Activated naive CD4-positive, alpha-beta T cell treated with anti-CD3 and anti-CD28 coated beads, Interleukin-2, amount 50 U/mL, for 72 hours (primary cell): Measurements from ENCODE around the gene MAP2K1. TPM values are rescaled to one million over a fixed set of nuclear protein-coding genes. Genes with fewer than 3 reads are reported as not detected.
A peak's percentile ranks its signal among the peaks of the same experiment; 100 is the strongest.
"Not testable (repeated sequence)": the region's sequence is repeated elsewhere in the genome, so short reads cannot be mapped to it uniquely, and the experiment has no call there.

Experiments
- ATAC-seq, 2 donors: fragments of 150-1000 bp; cut with Tn5 transposase; 2 replicates each; pipeline ENCODE4 v1.10.0; 2021; ENCODE audit warnings: mild to moderate bottlenecking in 2 of 2, moderate library complexity in 2 of 2
- DNase-seq, 2 donors: peaks; one replicate each; pipeline ENCODE4 v3.0.0; 2021 to 2022; ENCODE audit warnings: low spot score in 2 of 2
- H3K27ac Mint-ChIP-seq, 2 donors: one replicate each; pipeline ENCODE4 v1.8.0; 2022; ENCODE audit warnings: mild to moderate bottlenecking in 2 of 2, mixed read lengths in 2 of 2
- H3K36me3 Mint-ChIP-seq, 2 donors: one replicate each; pipeline ENCODE4 v1.8.0; 2022; ENCODE audit warnings: mixed read lengths in 2 of 2
- H3K9me3 Mint-ChIP-seq, 2 donors: one replicate each; pipeline ENCODE4 v1.8.0; 2022; ENCODE audit warnings: mixed read lengths in 2 of 2
- total RNA-seq, 2 donors: library from RNA; stranded (reverse); gene quantifications; one replicate each; pipeline ENCODE4 v1.2.3, GENCODE V29; 2022

Gene MAP2K1
- total RNA-seq, 2 donors from 2014 or later = 78.8 to 131 TPM

DNA sequence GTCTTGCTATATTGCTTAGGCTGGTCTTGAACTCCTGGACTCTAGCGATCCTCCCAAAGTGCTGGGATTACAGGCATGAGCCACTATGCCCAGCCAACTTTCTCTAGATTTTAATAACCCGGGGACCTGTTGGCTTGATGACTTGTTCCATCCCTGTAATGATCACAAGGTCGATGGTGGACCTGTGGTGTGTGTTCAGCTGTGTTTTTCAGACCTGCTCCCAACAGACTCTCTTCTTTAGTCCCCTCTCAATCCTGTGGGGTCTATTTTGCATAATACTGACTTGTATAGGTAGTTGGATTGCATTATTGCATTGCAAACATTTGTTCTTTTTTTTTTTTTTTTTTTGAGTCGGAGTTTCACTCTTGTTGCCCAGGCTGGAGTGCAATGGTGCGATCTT is 1.9 kb downstream of the MAP2K1 start:
- ATAC-seq (no peak), DNase-seq (no peak)
- Mint-ChIP-seq H3K9me3 (no peaks in the 10 kb centered on the region), H3K36me3 (peaks cover 17 to 50% of the 10 kb centered on the region in 2 donors), H3K27ac (peak overlapping the region; percentile 46 to 57)

DNA sequence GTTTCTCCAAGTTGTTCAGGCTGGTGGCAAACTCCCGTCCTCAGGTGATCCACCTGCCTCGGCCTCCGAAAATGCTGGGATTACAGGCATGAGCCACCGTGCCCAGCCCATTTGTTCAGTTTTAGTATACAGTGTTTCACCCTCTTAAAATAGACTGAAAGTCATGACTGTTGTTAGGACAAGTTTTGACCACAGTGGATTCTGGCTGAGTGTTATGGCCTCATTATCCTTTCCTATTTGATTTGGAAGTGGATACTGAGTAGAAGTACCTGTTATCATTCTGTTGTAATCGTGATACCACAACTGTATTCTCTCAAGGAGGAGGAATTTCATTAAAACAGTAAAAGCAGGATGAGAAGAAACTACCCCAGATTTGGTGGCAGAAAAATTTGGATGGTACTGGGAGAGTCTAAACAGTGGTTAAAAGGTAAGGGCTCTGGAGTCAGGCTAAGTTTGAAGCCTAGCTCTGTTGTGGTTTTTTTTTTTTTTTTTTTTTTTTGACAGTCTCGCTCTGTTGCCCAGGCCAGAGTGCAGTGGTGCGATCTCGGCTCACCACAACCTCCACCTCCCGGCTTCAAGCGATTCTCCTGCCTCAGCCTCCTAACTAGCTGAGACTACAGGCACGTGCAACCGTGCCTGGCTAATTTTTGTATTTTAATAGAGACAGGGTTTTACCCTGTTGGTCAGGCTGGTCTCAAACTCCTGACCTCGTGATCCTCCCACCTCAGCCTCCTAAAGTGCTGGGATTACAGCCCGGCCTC is 2.6 kb downstream of the MAP2K1 start:
- DNase-seq (no peak), ATAC-seq (no peak)
- H3K27ac Mint-ChIP-seq = peak overlapping the region; percentile 19 to 46
- H3K36me3 Mint-ChIP-seq = peaks cover 17 to 50% of the 10 kb centered on the region in 2 donors
- no peaks in the 10 kb centered on the region for H3K9me3 Mint-ChIP-seq

DNA sequence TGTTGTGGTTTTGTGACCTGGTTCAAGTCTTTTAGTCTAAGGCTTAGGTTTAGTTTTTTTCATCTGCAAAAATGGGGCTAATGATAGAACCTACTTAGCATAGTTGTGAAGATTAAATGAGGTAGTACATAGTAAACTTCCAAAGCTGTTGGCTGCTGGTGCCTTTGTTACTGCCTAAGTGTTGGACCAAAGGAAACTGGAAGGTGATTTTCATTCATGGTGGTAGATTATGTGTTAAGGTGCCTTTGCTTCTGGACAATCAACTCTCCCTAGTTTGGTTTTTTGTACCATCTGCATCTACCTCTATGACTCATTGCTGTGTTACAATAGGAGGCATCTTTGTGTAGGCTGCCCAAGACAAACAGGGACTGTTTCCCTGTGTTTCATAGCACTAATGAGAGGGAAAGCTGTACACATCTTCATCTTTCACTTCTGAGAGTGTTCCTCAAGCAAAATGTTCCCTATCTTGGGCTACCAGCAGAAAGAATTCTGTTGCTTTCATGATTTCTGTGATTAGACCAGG is 3.2 kb downstream of the MAP2K1 start:
- no peaks in the 10 kb centered on the region for H3K9me3 Mint-ChIP-seq
- H3K27ac Mint-ChIP-seq = peak overlapping the region; percentile 19 to 46
- DNase-seq = no peak
- no peak for ATAC-seq
- H3K36me3 Mint-ChIP-seq = peaks cover 17 to 50% of the 10 kb centered on the region in 2 donors

DNA sequence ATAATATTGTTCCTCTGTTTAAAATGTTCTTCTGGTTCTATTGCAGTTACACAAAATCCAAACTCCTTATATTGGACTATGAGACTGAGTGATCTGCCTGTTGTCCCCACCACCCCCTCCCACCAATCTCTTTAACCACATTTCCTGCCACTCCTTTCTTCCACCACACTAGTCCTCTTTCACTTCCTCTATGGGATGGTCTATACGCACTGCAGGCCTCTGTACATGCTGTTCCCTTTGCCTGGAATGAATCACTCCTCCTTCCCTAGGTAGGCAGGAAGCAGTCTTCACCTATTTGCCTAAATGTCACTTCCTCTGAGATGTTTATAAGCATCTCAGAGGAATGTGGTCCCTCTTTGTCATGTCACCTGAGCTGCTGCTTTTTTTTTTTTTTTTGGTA is 4.0 kb downstream of the MAP2K1 start:
- ATAC-seq = peak in 1 of 2 donors; percentile 28

DNA sequence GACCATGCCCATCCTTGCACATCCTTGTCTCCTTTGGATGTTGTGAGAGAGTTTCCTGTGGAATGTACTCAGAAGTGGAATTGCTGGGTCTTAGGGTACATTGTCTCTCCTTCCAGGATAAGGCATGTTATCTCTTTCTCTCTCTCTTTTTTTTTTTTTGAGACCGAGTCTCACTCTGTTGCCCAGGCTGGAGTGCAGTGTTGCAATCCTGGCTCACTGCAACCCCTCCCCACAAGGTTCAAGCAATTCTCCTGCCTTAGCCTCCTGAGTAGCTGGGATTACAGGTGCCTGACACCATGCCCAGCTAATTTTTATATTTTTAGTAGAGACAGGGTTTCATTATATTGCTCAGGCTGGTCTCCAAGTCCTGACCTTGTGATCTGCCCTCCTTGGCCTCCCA is 6.3 kb downstream of the MAP2K1 start:
- not testable (repeated sequence) for H3K27ac Mint-ChIP-seq

More for the DNA sequence above, 4.0 kb downstream of the MAP2K1 start:
- Mint-ChIP-seq H3K36me3 (peaks cover 17 to 56% of the 10 kb centered on the region in 2 donors), H3K27ac (peak overlapping the region; percentile 46 to 66), H3K9me3 (no peaks in the 10 kb centered on the region)
- DNase-seq = no peak

DNA sequence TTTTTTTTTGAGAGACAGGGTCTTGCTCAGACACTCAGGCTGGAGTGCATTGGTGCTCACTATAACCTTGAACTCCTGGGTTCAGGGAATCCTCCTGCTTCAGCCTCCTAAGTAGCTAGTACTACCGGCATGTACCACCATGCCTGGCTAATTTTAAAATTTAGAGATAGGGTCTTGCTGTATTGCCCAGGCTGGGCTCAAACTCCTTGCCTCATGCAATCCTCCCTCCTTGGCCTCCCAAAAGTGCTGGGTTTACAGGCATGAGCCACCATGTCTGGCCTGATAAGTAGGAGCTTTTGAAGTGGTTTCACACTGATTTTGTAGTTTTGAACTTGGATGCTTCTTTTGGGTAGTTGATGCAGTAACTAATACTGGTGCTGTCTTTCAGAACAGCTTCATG is 7.8 kb downstream of the MAP2K1 start:
- no peak for ATAC-seq
- H3K27ac Mint-ChIP-seq = no peak overlapping the region
- peaks cover 0 to 46% of the 10 kb centered on the region in 2 donors for H3K36me3 Mint-ChIP-seq
- H3K9me3 Mint-ChIP-seq = no peaks in the 10 kb centered on the region
- no peak for DNase-seq

More for the DNA sequence above, 6.3 kb downstream of the MAP2K1 start:
- H3K36me3 Mint-ChIP-seq = peaks cover 2 to 56% of the 10 kb centered on the region in 2 donors
- H3K9me3 Mint-ChIP-seq, DNase-seq, ATAC-seq: not testable (repeated sequence)

DNA sequence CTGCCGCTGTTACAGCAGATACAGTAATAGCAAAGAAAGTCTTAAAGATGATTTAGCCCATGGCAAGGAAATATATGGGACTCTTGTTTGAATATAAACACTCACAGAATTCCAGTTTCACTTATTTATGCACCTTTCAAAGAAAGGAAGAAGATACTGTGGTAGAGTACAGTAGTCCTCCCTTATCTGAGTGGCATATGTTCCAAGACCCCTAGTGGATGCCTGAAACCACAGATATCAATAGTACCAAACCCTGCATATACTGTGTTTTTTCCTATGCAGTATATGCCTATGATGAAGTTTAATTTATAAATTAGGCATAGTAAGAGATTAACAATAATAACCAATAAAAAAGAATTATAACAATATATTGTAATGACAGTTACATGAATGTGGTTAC is 8.2 kb downstream of the MAP2K1 start:
- Mint-ChIP-seq H3K27ac (no peak overlapping the region), H3K9me3 (no peaks in the 10 kb centered on the region), H3K36me3 (peaks cover 0 to 42% of the 10 kb centered on the region in 2 donors)
- ATAC-seq = no peak
- DNase-seq = no peak

DNA sequence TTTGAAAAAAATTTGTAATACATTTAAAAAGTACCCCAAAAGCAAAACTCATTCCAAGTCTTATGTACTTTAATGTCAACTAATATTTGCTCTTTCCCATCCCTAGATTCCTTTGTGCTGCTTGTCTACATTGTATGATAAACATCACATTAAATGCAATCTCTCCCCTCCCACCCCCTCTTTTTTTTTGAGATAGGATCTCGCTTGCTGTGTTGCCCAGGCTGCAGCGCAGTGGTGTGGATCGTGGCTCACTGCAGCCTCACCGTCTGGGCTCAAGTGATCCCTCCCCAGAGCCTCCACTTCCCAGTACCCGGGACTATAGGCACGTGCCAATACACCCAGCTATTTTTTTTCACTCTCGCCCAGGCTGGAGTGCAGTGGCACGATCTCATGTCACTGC is 12.6 kb downstream of the MAP2K1 start:
- Mint-ChIP-seq H3K27ac (no peak overlapping the region), H3K36me3 (peaks cover 0 to 38% of the 10 kb centered on the region in 2 donors), H3K9me3 (no peaks in the 10 kb centered on the region)
- no peak for ATAC-seq
- DNase-seq = no peak

DNA sequence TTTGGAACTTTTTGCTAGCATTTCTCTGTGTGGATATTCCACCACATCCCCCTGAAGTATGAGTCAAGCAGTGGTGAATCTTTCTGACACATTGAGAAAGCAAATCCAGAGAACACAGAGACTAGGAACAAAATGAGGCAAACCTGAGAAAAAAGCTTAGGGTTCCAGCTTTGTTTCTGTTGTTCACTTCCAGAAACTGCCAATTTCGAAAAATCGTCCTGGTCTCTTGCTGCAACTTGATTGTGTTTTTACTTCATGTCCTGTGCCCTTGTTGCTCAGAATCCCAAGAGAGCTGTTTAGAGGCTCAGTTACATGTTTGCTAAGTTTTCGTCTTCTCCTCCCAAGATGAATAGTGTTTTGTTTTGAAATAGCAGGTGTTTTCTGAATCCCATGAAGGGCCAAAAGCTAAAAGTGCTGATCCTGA is 13.7 kb downstream of the MAP2K1 start:
- H3K36me3 Mint-ChIP-seq = peaks cover 0 to 40% of the 10 kb centered on the region in 2 donors
- ATAC-seq (peak; percentile 68 to 77), DNase-seq (no peak)
- H3K27ac Mint-ChIP-seq = peak overlapping the region in 1 of 2 donors; percentile 52
- H3K9me3 Mint-ChIP-seq = no peaks in the 10 kb centered on the region

DNA sequence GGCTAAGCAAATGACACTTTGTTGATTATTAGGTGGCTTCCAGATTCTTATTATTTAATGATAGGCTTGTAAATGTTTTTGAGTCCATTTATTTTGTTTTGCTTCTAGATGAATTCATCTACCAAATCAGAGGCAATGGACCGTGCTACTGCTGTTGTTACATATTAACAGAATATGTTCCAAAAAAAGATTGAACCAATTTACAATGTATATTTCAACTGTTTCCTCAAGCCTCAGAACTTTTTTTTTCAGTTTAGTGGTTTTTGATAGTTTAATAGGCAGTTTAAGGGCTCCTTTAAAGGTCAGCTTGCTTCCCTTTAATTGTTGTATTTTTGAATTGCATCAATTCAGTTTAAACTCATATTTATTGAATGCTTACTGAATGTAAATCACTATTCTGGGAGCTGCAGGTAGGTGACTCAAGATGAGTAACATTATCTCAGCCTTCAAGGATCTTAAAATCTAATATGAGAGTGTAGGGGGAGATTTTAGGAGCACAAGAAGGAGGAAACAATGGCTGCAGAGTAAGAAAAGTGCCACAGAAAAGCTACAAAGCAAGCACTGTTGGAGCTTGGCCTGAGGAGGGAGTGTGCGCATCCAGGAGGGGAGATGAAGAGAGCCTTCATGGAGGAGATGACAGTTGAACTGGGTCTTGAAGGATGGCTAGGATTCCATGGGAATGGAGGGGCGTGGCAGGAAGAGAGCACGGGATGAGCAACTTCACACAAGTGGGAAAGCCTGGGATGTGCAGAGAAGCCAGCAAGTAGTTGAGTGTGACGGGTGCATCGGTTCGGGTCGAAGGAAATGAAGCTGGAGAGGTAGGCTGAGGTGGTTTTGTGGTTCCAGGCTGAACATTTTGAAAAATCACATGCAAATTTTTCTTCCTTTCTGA is 14.7 kb downstream of the MAP2K1 start:
- Mint-ChIP-seq H3K36me3 (peaks cover 0 to 36% of the 10 kb centered on the region in 2 donors), H3K9me3 (no peaks in the 10 kb centered on the region), H3K27ac (peak overlapping the region in 1 of 2 donors; percentile 66)
- DNase-seq (no peak), ATAC-seq (peak; percentile 64 to 73)

DNA sequence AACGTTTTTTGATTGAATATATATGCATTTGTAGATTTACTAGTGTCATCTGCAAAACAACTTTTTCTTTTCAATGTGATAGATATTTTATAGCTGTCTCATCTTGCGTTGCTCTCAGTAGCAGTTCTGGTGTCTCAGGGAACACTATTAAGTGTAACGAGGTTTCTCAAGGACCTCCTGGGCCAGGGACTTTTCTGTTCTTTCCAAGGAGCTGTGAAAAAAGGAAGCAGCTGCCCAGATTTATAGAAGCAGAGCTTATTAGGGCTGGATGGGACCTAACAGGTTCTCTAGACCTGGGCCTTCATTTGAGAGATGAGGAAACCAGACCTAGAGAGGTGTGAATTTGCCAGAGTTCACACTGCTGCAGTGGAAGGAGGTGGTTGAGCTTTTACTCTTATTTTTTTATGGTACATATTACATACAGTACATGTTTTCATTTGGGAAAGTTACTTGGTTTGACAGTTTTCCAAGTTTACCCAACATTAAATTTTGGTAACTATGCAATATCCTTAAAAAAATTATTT is 16.1 kb downstream of the MAP2K1 start:
- DNase-seq (no peak), ATAC-seq (no peak)
- H3K36me3 Mint-ChIP-seq = peaks cover 0 to 29% of the 10 kb centered on the region in 2 donors
- no peaks in the 10 kb centered on the region for H3K9me3 Mint-ChIP-seq
- H3K27ac Mint-ChIP-seq = no peak overlapping the region

DNA sequence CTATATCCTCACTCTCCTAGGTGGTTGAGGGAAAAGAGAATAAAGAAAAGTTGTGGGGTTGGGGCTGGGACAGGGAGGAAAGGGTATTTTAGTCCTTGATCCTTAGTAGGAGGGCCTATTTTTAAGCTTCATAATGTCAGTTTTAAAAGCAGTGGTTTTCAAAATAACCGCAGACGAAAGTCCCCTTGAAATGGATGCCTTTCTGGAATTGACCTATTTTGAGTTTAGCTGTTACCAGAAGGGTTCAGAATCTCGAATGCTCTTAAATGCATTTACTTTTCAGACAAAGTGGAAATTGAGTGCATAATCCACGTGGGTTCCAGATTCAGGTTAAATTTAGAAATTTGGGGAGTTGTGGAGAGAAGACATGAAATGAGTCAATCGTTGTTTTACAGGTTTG is 16.6 kb downstream of the MAP2K1 start:
- ATAC-seq (no peak), DNase-seq (no peak)
- H3K36me3 Mint-ChIP-seq = peaks cover 0 to 29% of the 10 kb centered on the region in 2 donors
- no peaks in the 10 kb centered on the region for H3K9me3 Mint-ChIP-seq
- H3K27ac Mint-ChIP-seq = no peak overlapping the region

DNA sequence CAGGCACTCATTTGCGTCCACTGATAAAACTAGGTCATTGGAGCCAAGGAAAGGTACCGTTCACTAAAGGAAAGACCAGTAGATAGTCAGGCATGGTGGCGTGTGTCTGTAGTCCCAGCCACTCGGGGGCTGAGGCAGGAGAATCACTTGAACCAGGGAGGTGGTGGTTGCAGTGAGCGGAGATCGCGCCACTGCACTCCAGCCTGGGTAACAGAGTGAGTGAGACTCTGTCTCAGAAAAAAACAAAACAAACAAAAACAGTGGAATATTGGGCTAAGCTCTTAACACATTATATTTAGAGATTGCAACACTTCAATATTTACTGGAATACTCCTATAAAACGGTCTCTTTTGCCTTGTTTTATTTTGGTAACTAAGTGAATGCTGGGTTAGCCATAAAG is 17.4 kb downstream of the MAP2K1 start:
- Mint-ChIP-seq H3K9me3 (no peaks in the 10 kb centered on the region), H3K27ac (no peak overlapping the region), H3K36me3 (peaks cover 0 to 29% of the 10 kb centered on the region in 2 donors)
- no peak for ATAC-seq
- DNase-seq = no peak

DNA sequence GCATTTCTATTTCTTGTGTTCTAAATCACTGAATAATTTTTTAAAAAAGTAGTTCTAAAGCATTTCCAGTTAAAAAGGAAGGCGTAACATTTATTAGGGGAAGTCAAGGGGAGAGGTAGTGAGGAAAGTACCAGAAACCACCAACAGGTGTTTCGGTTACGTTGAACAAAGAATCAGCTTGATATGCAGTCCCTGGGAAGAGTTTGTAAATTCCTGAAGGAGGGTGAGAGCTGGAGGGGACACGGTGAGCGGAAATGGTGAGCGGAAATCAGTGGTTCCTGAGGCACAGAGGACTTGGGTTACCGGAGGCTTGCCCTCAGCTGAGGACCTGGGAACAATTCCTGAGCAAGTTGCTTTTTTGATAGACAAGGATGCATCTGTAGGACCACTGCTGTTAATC is 17.8 kb downstream of the MAP2K1 start:
- DNase-seq (no peak), ATAC-seq (no peak)
- Mint-ChIP-seq H3K27ac (peak overlapping the region in 1 of 2 donors; percentile 24), H3K36me3 (peaks cover 0 to 29% of the 10 kb centered on the region in 2 donors), H3K9me3 (no peaks in the 10 kb centered on the region)

DNA sequence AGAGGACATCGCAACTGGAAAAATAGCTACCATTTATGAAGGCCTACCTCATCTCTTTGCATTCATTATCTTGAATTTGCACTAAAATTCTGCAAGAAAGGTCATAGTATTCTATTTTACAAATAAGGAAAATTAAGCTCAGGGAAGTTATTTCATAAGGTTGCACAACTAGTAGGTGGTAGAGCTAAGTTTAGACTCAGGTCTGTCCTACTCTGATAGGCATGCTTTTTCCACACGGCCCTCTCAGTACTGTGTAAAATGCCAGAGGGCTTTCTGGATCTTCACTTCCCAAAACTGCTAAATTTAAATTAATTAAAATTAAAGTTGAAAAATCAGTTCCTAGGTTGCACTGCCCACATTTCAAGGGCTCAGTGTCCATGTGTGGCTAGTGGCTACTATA is 18.3 kb downstream of the MAP2K1 start:
- Mint-ChIP-seq H3K36me3 (peaks cover 0 to 29% of the 10 kb centered on the region in 2 donors), H3K9me3 (no peaks in the 10 kb centered on the region), H3K27ac (no peak overlapping the region)
- DNase-seq = no peak
- ATAC-seq = no peak

DNA sequence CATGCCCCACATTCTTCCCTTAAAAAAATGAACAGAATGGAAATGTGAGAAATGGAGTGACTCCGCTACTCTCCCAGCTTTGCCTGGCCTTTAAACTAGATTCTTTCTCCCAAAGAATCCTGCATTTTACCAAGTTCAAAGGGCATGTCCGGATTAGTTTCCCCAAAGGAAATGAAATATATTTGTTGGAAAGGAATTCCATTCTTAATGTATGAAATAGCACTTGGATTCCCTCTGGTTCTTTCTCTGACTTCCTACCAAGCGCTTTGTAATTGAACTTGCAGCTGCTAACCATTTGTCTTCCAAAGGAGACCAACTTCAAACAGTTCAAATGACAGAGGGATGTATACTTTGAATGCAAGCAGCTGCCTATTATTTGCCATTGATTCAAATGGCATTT is 18.9 kb downstream of the MAP2K1 start:
- peaks cover 0 to 24% of the 10 kb centered on the region in 2 donors for H3K36me3 Mint-ChIP-seq
- no peak for ATAC-seq
- H3K27ac Mint-ChIP-seq = no peak overlapping the region
- DNase-seq = no peak
- H3K9me3 Mint-ChIP-seq = no peaks in the 10 kb centered on the region

DNA sequence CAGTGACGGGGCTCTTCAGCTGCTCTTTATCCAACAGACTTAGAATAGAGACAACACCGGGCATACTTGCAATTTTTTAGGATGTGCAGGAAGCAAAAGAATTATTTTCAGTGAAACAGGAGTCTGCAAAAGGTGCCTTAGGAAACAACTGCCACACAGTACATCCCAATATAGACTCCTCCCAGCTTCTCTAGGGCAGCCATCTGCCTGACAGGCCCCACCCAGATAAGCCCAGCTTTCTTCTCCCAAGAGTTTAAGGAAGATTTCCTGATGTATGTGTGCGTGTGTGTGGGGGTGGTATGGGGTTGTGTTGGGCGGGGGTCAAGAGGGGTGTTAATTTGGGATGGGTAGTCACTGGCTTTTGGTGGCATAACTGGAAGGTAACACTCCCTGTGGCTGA is 21.5 kb downstream of the MAP2K1 start:
- Mint-ChIP-seq H3K27ac (no peak overlapping the region), H3K36me3 (peaks cover 0 to 27% of the 10 kb centered on the region in 2 donors), H3K9me3 (no peaks in the 10 kb centered on the region)
- no peak for DNase-seq
- ATAC-seq = no peak
